CD4-positive, alpha-beta memory T cell (primary cell): ENCODE data around the gene MOGAT3. TPM values are rescaled to one million over a fixed set of nuclear protein-coding genes. Genes with fewer than 3 reads are reported as not detected.

Source experiments
- CTCF ChIA-PET: fragments of 350-600 bp; sonication (Branson Sonifier 250); formaldehyde crosslinking; loops from one replicate; lab custom pipeline; 2021; ENCODE audit warnings: inconsistent platforms; ENCODE audit not compliant: partially characterized antibody; lab: Charles Lee
- POLR2A ChIA-PET: fragments of 350-600 bp; sonication (Branson Sonifier 250); formaldehyde crosslinking; loops from one replicate; lab custom pipeline; 2021; ENCODE audit not compliant: partially characterized antibody; lab: Charles Lee
- DNase-seq, 5 donors: peaks; one replicate each; pipeline versions ENCODE4 v3.0.0 to v3.0.0-alpha.2; 2020 to 2022; ENCODE audit warnings: mixed read lengths in 1 of 5
- H3K27ac ChIP-seq: one replicate; pipeline ENCODE4 v1.7.0; 2013; ENCODE audit warnings: low read depth, low read length
- H3K27me3 ChIP-seq: 2 replicates; pipeline ENCODE4 v1.7.0; 2013; ENCODE audit warnings: mild to moderate bottlenecking, low read length, moderate library complexity; ENCODE audit not compliant: insufficient read depth
- H3K36me3 ChIP-seq: 2 replicates; pipeline ENCODE4 v1.7.0; 2013; ENCODE audit warnings: mild to moderate bottlenecking, low read length, moderate library complexity; ENCODE audit not compliant: insufficient read depth
- H3K4me1 ChIP-seq: 2 replicates; pipeline ENCODE4 v1.7.0; 2013; ENCODE audit warnings: mild to moderate bottlenecking, low read length, moderate library complexity; ENCODE audit not compliant: insufficient read depth
- H3K4me3 ChIP-seq, 2 donors: one replicate each; pipeline ENCODE4 v1.7.0; 2013; ENCODE audit warnings: low read length in 2 of 2, mild to moderate bottlenecking in 1 of 2
- H3K9me3 ChIP-seq, 2 donors: one replicate each; pipeline ENCODE4 v1.7.0; 2013; ENCODE audit warnings: low read length in 2 of 2, control low read depth in 1 of 2; ENCODE audit not compliant: control insufficient read depth in 1 of 2
- H3K27ac Mint-ChIP-seq, 7 donors: one replicate each; pipeline ENCODE4 v1.8.0; 2020 to 2021; ENCODE audit warnings: mixed read lengths in 7 of 7, mild to moderate bottlenecking in 6 of 7, inconsistent platforms in 3 of 7, moderate library complexity in 3 of 7
- H3K27me3 Mint-ChIP-seq, 2 donors: one replicate each; pipeline ENCODE4 v1.8.0; 2020 to 2021; ENCODE audit warnings: mixed read lengths in 2 of 2
- H3K36me3 Mint-ChIP-seq, 2 donors: one replicate each; pipeline ENCODE4 v1.8.0; 2020 to 2021; ENCODE audit warnings: mixed read lengths in 2 of 2, inconsistent platforms in 1 of 2, mild to moderate bottlenecking in 1 of 2
- H3K4me1 Mint-ChIP-seq, 4 donors: one replicate each; pipeline ENCODE4 v1.8.0; 2020 to 2021; ENCODE audit warnings: mixed read lengths in 4 of 4, mild to moderate bottlenecking in 1 of 4
- H3K4me3 Mint-ChIP-seq, 8 donors: one replicate each; pipeline ENCODE4 v1.8.0; 2020 to 2021; ENCODE audit warnings: mixed read lengths in 8 of 8, mild to moderate bottlenecking in 7 of 8, moderate library complexity in 6 of 8, inconsistent platforms in 3 of 8
- H3K9me3 Mint-ChIP-seq, 8 donors: one replicate each; pipeline ENCODE4 v1.8.0; 2020 to 2021; ENCODE audit warnings: mixed read lengths in 8 of 8, mild to moderate bottlenecking in 5 of 8, inconsistent platforms in 3 of 8, moderate library complexity in 1 of 8
- intact Hi-C: fragments of 100-400 bp; cut with micrococcal nuclease; formaldehyde crosslinking; loops from one replicate; pipeline ENCODE4 v1.15.1; 2023
- polyA plus RNA-seq, 2 donors: library from polyadenylated mRNA; unstranded; fragments of 300-500 nt; fragmentation: Illumina TruSeq; gene quantifications; one replicate each; pipeline ENCODE4 v1.2.3, GENCODE V29; 2021
- total RNA-seq, 2 experiments: library from RNA; stranded (reverse); gene quantifications; one replicate each; pipeline ENCODE4 v1.2.3, GENCODE V29; 2021

MOGAT3 gene
- total and polyA plus RNA-seq, 4 experiments from 2014 or later: not detected

- no peaks in the 10 kb centered on the region for H3K36me3 ChIP-seq
- H3K27ac ChIP-seq: no peak overlapping the region
- peaks cover 56% of the 10 kb centered on the region for H3K4me1 ChIP-seq
- H3K36me3 Mint-ChIP-seq: no peaks in the 10 kb centered on the region
- POLR2A ChIA-PET: interaction anchor here (1.3 kb wide), 2 partner anchors 30 to 44 kb away, joined by 3 read pairs; partner anchors contain the start of genes PLOD3 and ZNHIT1
- intact Hi-C loops: no loop called here
- H3K4me1 Mint-ChIP-seq: peaks cover 30 to 56% (median 44%) of the 10 kb centered on the region in 4 donors
- no peak overlapping the region for H3K4me3 ChIP-seq
- H3K9me3 Mint-ChIP-seq: peaks cover 0 to 4% (median 0%) of the 10 kb centered on the region in 8 donors
- CTCF ChIA-PET: interaction anchor here (0.9 to 4.7 kb wide), 4 partner anchors 18 to 32 kb away, joined by 3 to 27 read pairs (median 13); no protein-coding TSS in a partner anchor
- peak; percentile 62 to 67 (median 64) for DNase-seq
- no peaks in the 10 kb centered on the region for H3K9me3 ChIP-seq
- H3K27me3 Mint-ChIP-seq: peaks cover 60 to 76% of the 10 kb centered on the region in 2 donors
- peaks cover 72% of the 10 kb centered on the region for H3K27me3 ChIP-seq
- H3K4me3 Mint-ChIP-seq: peak overlapping the region; percentile 20 to 80 (median 60)
- peak overlapping the region in 2 of 7 donors; percentile 41 to 76 for H3K27ac Mint-ChIP-seq
These were observed 27.0 kb downstream of the MOGAT3 start for GRCh38 chr7:101173752-101174244.

- H3K4me3 Mint-ChIP-seq: peak overlapping the region in 6 of 8 donors; percentile 40 to 69 (median 48)
- intact Hi-C loops: no loop called here
- no peaks in the 10 kb centered on the region for H3K36me3 Mint-ChIP-seq
- peaks cover 56% of the 10 kb centered on the region for H3K4me1 ChIP-seq
- ChIA-PET CTCF (interaction anchor here (0.9 to 4.7 kb wide), 4 partner anchors 18 to 31 kb away, joined by 3 to 27 read pairs (median 13); no protein-coding TSS in a partner anchor), POLR2A (interaction anchor here (1.3 kb wide), 2 partner anchors 29 to 45 kb away, joined by 3 read pairs; partner anchors contain the start of genes PLOD3 and ZNHIT1)
- H3K27me3 ChIP-seq: peaks cover 76% of the 10 kb centered on the region
- H3K4me1 Mint-ChIP-seq: peaks cover 30 to 60% (median 48%) of the 10 kb centered on the region in 4 donors
- H3K4me3 ChIP-seq: no peak overlapping the region
- peaks cover 0 to 4% (median 0%) of the 10 kb centered on the region in 8 donors for H3K9me3 Mint-ChIP-seq
- no peaks in the 10 kb centered on the region for H3K36me3 ChIP-seq
- H3K27me3 Mint-ChIP-seq: peaks cover 62 to 76% of the 10 kb centered on the region in 2 donors
- H3K27ac ChIP-seq: no peak overlapping the region
- no peak for DNase-seq
- peak overlapping the region in 2 of 7 donors; percentile 32 to 41 for H3K27ac Mint-ChIP-seq
- no peaks in the 10 kb centered on the region for H3K9me3 ChIP-seq
These were observed 27.7 kb downstream of the MOGAT3 start for GRCh38 chr7:101172854-101173751.

GRCh38 chr7:101172005-101172853 lies 28.6 kb downstream of the MOGAT3 start:
- H3K4me1 Mint-ChIP-seq: peaks cover 30 to 62% (median 50%) of the 10 kb centered on the region in 4 donors
- peaks cover 0 to 4% (median 0%) of the 10 kb centered on the region in 8 donors for H3K9me3 Mint-ChIP-seq
- ChIA-PET POLR2A (no interaction called here), CTCF (interaction anchor here (0.6 to 4.7 kb wide), 11 partner anchors 10 to 732 kb away, joined by 3 to 44 read pairs (median 5); no protein-coding TSS in a partner anchor)
- H3K4me3 Mint-ChIP-seq: peak overlapping the region in 7 of 8 donors; percentile 8 to 72 (median 52)
- H3K36me3 Mint-ChIP-seq: no peaks in the 10 kb centered on the region
- Histone ChIP-seq H3K36me3 (no peaks in the 10 kb centered on the region), H3K9me3 (no peaks in the 10 kb centered on the region), H3K4me1 (peaks cover 57% of the 10 kb centered on the region), H3K27me3 (peaks cover 84% of the 10 kb centered on the region), H3K4me3 (peak overlapping the region in 1 of 2 donors; percentile 34), H3K27ac (no peak overlapping the region)
- intact Hi-C loops: no loop called here
- H3K27me3 Mint-ChIP-seq: peaks cover 61 to 76% of the 10 kb centered on the region in 2 donors
- DNase-seq: peak in 1 of 5 donors; percentile 46
- peak overlapping the region in 1 of 7 donors; percentile 77 for H3K27ac Mint-ChIP-seq

GRCh38 chr7:101171442-101171837 lies 29.4 kb downstream of the MOGAT3 start:
- H3K9me3 ChIP-seq: no peaks in the 10 kb centered on the region
- ChIA-PET POLR2A (no interaction called here), CTCF (interaction anchor here (1.0 to 3.0 kb wide), 9 partner anchors 9 to 111 kb away, joined by 3 to 44 read pairs (median 5); no protein-coding TSS in a partner anchor)
- peak overlapping the region in 3 of 7 donors; percentile 58 to 89 (median 77) for H3K27ac Mint-ChIP-seq
- H3K9me3 Mint-ChIP-seq: peaks cover 0 to 4% (median 0%) of the 10 kb centered on the region in 8 donors
- peaks cover 59 to 73% of the 10 kb centered on the region in 2 donors for H3K27me3 Mint-ChIP-seq
- H3K4me3 ChIP-seq: no peak overlapping the region
- H3K4me1 Mint-ChIP-seq: peaks cover 34 to 68% (median 51%) of the 10 kb centered on the region in 4 donors
- H3K27me3 ChIP-seq: peaks cover 89% of the 10 kb centered on the region
- DNase-seq: no peak
- H3K27ac ChIP-seq: no peak overlapping the region
- H3K36me3 Mint-ChIP-seq: no peaks in the 10 kb centered on the region
- no peaks in the 10 kb centered on the region for H3K36me3 ChIP-seq
- peak overlapping the region in 7 of 8 donors; percentile 8 to 75 (median 52) for H3K4me3 Mint-ChIP-seq
- intact Hi-C loops: loop anchor here (1.0 kb wide), 1 partner anchor 21 kb away; no protein-coding TSS in a partner anchor
- peaks cover 63% of the 10 kb centered on the region for H3K4me1 ChIP-seq

- H3K4me1 Mint-ChIP-seq: peaks cover 36 to 74% (median 55%) of the 10 kb centered on the region in 4 donors
These were observed 30.0 kb downstream of the MOGAT3 start for GRCh38 chr7:101170617-101171441.

More at GRCh38 chr7:101170617-101171441, 30.0 kb downstream of the MOGAT3 start:
- Mint-ChIP-seq H3K27ac (peak overlapping the region in 4 of 7 donors; percentile 23 to 89 (median 68)), H3K4me3 (peak overlapping the region in 7 of 8 donors; percentile 8 to 75 (median 52)), H3K9me3 (peaks cover 0 to 4% (median 0%) of the 10 kb centered on the region in 8 donors), H3K36me3 (no peaks in the 10 kb centered on the region), H3K27me3 (peaks cover 58 to 72% of the 10 kb centered on the region in 2 donors)
- H3K27ac ChIP-seq: no peak overlapping the region
- H3K4me1 ChIP-seq: peaks cover 67% of the 10 kb centered on the region
- peaks cover 91% of the 10 kb centered on the region for H3K27me3 ChIP-seq
- H3K4me3 ChIP-seq: no peak overlapping the region
- no peaks in the 10 kb centered on the region for H3K36me3 ChIP-seq
- CTCF ChIA-PET: interaction anchor here (0.6 to 3.0 kb wide), 13 partner anchors 8 to 353 kb away, joined by 3 to 44 read pairs (median 4); partner anchors contain the start of gene AP1S1
- POLR2A ChIA-PET: interaction anchor here (0.7 to 1.3 kb wide), 2 partner anchors 27 to 47 kb away, joined by 3 to 7 read pairs; partner anchors contain the start of genes PLOD3 and ZNHIT1
- peak in 2 of 5 donors; percentile 46 to 70 for DNase-seq
- intact Hi-C loops: loop anchor here (1.0 kb wide), 1 partner anchor 21 kb away; no protein-coding TSS in a partner anchor
- no peaks in the 10 kb centered on the region for H3K9me3 ChIP-seq
